Stimulated activated CD4-positive, alpha-beta T cell treated with anti-CD3 and anti-CD28 coated beads, Interleukin-12 subunit alpha, Interleukin-12 subunit beta, amount 100 ng/mL, for 48 hours (primary cell): ENCODE results near the gene ACP6.
A peak's percentile ranks its signal among the peaks of the same experiment; 100 is the strongest.
"Not testable (repeated sequence)": the region's sequence is repeated elsewhere in the genome, so short reads cannot be mapped to it uniquely, and the experiment has no call there.

Experiments
- DNase-seq, 3 donors: peaks; one replicate each; pipeline ENCODE4 v3.0.0-alpha.2; 2020; ENCODE audit warnings: low read depth in 2 of 3, low spot score in 1 of 3

Gene ACP6

GRCh38 chr1:147670319-147671001 lies at the start of gene ACP6:
Gene ACP6 (minus strand): TSS chr1:147670524. CDS start chr1:147670048, 476 bp downstream.
- peak; percentile 81 to 86 (median 86) for DNase-seq

GRCh38 chr1:147719711-147720225 lies 49.4 kb upstream of the ACP6 start:
- DNase-seq = no peak

GRCh38 chr1:147719029-147719698 lies 48.8 kb upstream of the ACP6 start:
- DNase-seq = no peak

- no peak for DNase-seq
These were observed 47.4 kb upstream of the ACP6 start for GRCh38 chr1:147717706-147718097.

GRCh38 chr1:147717051-147717705 lies 46.9 kb upstream of the ACP6 start:
- DNase-seq = no peak

GRCh38 chr1:147712605-147713004 lies 42.3 kb upstream of the ACP6 start:
- DNase-seq = no peak

GRCh38 chr1:147700042-147701006 lies 30.0 kb upstream of the ACP6 start:
- DNase-seq = peak; percentile 22 to 48 (median 23)

- DNase-seq = no peak
These were observed 29.3 kb upstream of the ACP6 start for GRCh38 chr1:147699686-147700041.

- DNase-seq = no peak
These were observed 12.9 kb upstream of the ACP6 start for GRCh38 chr1:147683163-147683763.

GRCh38 chr1:147680608-147681235 lies 10.4 kb upstream of the ACP6 start:
- DNase-seq = not testable (repeated sequence)

- DNase-seq = not testable (repeated sequence)
These were observed 7.4 kb upstream of the ACP6 start for GRCh38 chr1:147677681-147678080.

- no peak for DNase-seq
These were observed 6.2 kb upstream of the ACP6 start for GRCh38 chr1:147676311-147677085.

GRCh38 chr1:147673816-147674215 lies 3.5 kb upstream of the ACP6 start:
- DNase-seq = no peak

- DNase-seq = no peak
These were observed 3.1 kb upstream of the ACP6 start for GRCh38 chr1:147673406-147673805.

- DNase-seq = peak; percentile 16 to 23 (median 21)
These were observed 630 bp downstream of the ACP6 start for GRCh38 chr1:147669469-147670318.

GRCh38 chr1:147665521-147665920 lies 4.8 kb downstream of the ACP6 start:
- no peak for DNase-seq

GRCh38 chr1:147664206-147664605 lies 6.1 kb downstream of the ACP6 start:
- DNase-seq = no peak

- DNase-seq = no peak
These were observed 15.8 kb downstream of the ACP6 start for GRCh38 chr1:147654511-147654910.
